HG03103 (cell line): ENCODE results near the gene TEPSIN.

Experiments
- ATAC-seq: cut with Tn5 transposase; IDR thresholded peaks from one replicate; pipeline ENCODE4 v1.9.1; 2021; ENCODE audit warnings: low read depth; ENCODE audit not compliant: unreplicated experiment

Gene TEPSIN

DNA sequence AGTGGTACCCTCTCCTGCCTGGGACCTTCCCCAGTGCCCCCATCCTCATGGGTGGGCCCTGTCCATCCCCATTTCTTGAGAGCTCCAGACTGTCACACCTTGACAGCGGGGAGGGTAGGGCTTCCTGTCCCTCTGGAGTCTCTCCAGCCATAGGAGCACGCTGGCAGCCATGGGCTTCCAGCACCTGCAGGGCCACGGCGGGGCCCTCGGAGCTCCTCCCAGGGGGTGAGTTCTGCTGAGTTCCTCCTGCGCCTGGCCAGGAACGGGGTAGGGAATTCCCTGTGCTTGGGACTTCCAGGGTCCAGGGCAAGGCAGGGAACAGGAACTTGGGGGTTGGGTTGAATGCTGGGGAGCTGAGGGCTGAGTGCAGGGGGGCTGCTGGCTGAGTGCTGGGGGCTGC is 49.8 kb downstream of the TEPSIN start:
- no peak for ATAC-seq

DNA sequence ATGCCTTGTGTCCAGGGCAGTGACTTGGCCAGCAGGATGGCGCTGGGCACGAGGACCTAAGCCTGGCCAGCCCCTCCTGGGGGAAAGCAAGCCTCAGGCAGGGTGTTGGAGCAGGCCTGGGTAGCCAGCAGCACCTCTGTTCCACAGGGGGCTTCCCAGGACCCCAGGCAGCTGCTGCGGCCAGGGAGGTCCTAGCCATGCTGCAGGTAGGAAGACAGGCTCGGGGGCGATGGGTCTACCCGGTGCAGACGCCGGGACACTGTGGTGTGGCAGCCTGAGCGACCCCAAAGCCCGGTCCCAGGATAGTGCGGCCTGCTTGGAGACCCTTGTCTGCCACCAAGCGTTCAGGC is 50.4 kb downstream of the TEPSIN start:
- no peak for ATAC-seq

DNA sequence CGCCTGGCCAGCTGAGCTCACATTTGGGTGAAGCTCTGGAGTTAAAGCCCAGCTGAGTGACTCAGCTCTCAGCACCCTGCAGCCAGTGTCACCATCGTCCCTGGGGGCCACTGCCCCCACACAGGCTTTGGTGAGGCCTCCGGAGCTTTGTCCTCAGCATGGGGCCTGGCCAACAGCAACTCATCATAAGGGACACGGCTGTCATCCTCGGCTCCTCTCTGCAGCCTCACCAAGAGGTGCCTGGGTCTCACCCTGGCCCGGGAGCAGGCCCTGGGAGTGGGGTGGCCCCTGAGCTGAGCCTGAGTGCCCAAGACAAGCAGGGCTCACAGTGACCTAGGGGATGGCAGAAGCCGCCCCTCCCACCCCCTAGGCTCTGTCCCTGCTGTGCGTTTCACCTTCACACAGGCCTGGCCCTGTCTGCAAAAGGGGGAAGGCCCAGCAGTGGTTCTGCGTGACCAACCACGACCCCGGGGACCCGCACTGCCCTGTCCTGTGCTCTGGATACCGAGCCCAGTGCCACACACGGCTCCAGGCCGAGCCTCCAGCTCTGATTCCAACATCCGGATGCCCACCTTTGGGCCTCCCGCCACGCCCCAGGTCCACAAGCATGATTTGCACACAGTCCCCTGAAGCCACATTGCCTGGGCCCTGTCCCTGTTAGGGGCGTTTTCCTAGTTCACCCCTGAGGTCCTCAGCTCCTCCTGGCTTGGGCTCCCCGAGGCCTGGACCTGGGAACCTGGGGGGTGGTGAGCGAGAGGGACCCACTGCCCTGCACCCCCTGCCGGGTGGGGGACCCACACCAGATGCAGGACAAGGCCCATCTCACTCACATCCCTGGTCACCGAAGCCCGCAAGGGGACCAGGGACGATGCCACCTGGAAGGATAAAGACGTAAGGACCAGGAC is 51.0 kb downstream of the TEPSIN start:
- ATAC-seq: no peak

DNA sequence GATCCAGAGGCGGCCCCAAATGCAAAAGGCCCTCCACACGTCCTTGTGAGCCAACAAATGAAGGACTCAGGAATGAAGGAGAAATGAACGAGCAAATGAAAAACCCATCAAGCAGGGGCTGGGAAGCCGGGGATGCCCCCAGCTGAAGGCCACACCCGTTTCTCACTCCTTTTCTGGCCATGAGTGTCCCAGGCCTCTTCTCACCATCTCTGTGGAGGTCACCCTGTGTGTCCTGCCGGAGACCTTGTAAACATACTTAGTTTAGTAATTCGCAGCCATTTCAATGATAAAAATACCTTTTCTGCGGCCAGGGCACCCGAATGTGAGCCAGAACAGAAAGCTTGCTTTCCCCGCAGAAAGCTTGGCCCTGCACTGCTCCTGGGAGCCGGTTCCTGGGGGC is 51.7 kb downstream of the TEPSIN start:
- ATAC-seq: no peak

DNA sequence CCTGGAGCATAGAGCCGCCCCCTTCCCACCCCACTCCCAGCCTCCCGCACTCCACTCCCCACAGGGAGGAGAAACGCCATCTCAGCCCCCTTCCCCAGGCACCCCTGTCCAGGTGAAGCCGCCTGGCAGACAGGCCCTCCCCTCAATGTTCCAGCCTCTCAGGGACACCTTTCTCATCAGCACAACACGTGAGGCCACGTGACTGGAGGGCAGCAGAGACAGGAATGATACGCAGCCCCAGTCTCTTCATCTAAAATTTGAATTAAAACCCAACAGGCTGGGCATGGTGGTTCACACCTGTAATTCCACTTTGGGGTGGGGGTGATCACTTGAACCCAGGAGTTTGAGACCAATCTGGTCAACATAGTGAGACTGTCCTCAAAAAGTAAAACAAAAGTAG is 52.7 kb downstream of the TEPSIN start:
- no peak for ATAC-seq

DNA sequence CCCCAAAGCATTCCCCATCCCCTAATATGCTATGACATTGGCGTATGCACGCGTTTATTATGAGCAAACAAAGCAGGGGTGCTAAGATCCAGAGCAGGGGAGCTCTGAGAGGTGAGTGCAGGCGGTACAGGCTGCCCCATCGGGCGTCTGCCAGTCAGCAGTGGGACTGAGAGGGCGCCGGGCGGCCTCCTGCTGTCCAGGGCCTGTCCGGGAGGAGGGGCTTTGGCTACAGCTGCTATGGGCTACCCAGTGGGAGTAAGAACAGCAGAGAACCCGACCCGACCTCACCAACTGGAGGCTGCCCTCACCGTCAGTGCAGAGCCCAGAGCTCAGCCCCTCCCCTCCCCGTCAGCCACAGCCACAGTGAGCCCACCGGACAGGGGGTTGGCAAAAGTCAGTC is 54.3 kb downstream of the TEPSIN start:
- ATAC-seq: no peak

DNA sequence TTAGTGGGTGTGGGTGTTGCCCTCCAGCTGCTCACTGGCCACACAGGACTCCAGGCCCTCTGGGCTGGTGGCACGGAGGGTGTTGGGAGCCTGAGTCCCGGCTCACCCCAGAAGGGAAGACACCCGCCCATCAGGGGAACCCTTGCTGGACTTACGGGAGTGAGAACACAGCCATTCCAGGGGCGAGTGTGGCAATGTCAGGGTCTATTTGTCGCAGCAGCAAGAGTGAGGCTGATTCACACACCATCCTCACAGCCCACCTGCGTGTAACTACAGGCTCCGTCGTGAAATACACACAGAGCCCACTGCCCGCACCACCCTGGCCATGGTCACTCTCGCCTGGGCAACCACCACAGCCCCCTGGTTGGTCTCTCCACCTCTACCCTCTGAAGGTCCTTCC is 55.0 kb downstream of the TEPSIN start:
- no peak for ATAC-seq

DNA sequence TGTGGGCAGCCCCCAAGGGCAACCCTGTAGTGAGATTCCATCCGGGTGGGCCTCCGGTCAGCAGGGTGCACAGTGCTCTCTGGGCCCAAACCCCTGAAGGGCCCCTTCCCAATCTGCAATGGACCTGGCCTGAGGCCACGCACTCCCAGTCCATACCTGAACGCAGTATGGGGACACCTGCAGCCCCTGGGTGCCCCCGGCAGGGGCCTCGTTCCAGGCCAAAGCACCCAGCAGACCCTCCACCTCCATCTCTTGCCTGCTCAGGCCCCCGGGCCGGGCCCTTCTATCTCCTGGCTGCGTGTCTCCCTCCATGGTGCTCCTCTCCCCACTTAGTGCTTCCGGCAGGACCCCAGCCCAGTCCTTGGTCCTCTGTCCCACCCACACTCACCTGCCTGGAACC is 55.5 kb downstream of the TEPSIN start:
- no peak for ATAC-seq

DNA sequence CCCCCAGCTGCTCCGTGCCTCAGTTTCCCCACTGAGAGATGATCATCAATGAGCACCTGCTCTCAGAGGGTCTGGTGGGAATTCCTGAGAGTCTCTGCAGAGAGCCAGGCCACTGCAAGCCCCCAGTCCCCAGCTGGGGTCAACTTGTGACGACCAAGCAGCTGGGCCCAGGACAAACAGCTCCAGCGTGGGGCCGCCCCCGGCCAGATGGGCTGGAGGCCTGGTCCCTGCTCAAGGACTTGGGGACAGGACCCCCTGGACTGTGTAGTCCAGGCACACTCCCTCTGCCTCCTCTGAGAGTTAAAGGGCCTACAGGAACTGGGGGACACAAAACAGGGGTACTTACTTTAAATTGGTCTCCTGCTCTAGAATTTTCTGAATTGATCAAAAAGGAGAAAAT is 56.3 kb downstream of the TEPSIN start:
- no peak for ATAC-seq

DNA sequence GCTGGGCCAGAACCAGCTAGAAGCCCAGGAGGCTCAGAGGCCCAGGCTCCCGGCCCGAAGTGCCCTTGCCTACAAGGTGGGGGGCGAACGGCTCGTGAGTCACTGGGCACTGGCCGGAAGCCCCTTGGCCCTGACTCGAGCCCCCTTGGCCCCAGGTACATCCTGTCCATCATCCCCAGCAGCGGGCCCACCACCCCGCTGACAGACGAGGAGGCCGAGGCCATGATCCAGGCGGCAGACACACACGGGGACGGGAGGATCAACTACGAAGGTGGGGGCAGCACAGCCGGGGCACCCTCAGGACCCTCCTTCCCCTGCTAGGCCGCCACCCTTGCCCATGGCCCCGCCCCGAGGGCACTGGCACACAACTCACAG is 57.1 kb downstream of the TEPSIN start:
- ATAC-seq: no peak

DNA sequence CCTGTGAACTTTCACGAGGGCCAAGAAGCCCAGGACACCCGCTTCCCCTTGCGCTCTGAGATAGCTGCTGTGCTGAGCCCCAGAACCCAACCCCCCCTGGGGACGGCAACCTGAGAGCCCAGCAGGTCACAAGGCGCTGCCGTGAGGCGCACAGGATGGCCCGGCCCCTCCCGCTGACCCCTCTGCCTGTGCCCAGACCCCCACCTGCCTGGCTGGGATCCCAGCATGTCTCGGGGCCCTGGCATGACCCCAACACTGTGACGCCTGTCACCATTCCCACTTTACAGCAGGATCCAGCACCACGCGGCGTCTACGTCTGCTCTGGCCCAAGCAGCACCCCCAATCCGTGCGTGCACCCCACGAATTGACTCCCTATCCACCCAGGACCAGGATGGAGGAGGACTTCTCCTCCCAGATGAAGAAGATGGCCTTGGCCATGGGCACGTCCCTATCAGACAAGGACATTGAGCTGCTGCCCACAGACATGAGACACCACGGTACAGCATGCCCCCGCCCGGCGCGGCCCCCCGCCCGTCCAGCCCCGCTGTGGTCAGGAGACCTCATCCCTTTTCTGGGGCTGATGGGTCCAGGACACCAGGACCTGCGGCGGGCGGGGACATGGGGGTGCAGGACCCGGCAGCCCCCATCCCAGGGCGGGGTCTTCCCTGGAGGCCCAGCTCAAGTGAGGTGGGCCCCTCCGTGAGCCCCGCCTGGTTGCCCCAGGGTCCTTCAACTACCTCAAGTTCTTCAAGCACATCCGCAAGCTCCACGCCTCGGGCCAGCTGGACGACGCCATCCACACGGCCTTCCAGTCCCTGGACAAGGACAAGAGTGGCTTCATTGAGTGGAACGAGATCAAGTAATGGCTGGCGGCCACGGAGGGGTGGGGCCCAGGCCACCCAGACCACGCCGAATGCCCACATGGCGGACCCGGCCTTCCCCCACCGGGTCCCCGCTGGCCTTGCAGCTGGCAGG is 57.7 kb downstream of the TEPSIN start:
- ATAC-seq: no peak

DNA sequence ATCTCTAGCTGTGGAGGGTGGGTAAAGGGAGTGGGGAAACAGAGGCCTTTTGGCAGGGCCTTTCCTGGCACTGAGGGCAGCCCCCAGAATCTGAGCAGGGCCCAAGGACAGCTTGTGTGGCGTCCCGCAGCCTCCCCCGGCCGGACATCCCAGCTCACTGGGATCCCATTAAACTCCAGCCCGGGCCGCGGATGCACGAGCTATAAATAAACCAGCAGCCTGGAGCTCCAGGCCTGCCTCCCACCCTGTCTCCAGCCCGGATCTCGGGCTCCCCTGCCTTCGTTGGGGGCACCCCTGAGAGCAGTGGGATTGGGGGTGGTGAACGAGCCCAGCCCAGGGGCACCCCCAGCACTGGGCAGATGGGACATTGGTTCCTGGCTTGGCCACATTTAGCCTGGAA is 59.0 kb downstream of the TEPSIN start:
- ATAC-seq: no peak

DNA sequence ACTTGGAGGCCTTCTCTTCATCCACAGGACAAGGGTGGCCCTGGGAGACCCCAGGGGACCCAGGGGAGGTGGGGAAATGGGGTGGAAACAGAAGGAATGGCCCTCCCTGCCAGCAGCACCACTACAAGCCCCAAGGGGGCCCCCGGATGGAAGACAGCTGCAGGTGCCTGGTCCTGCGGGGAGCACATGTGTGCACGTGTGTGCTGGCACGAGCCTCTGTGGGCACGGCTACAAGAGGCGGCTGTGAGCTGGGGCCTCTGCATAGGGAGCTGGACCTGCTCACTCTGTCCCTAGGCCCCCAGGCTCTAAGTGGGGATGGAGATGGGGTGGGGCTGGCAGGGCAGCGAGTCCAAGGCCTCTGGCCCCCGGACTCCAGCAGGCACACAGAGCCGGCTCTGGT is 59.6 kb downstream of the TEPSIN start:
- no peak for ATAC-seq
